ENCODE measurements around the gene TUBB.
"Not testable (repeated sequence)": the region's sequence is repeated elsewhere in the genome, so short reads cannot be mapped to it uniquely, and the experiment has no call there.

Gene TUBB

GRCh38 chr6:30738532-30738931, 18.4 kb downstream of the TUBB start:
- DNase-seq (ENCODE audit: low read depth): no peak

DNA sequence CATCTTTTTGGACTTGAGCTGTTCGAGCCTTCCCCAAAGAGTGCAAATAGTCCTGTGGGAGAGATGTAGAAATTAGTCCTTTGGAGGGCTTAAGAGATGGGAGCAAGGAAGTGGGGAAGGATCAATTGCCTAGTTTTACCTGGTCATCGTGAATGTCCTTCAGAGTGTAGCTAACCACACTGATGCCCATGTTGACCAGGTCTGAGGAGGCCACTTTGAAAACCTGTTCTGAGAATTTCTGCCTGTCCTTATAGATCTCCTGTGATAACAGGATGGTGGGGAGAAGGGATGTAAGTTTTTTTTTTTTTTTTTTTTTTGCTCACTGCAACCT, 20.4 kb downstream of the TUBB start:
- DNase-seq (ENCODE audit: low read depth): no peak

DNA sequence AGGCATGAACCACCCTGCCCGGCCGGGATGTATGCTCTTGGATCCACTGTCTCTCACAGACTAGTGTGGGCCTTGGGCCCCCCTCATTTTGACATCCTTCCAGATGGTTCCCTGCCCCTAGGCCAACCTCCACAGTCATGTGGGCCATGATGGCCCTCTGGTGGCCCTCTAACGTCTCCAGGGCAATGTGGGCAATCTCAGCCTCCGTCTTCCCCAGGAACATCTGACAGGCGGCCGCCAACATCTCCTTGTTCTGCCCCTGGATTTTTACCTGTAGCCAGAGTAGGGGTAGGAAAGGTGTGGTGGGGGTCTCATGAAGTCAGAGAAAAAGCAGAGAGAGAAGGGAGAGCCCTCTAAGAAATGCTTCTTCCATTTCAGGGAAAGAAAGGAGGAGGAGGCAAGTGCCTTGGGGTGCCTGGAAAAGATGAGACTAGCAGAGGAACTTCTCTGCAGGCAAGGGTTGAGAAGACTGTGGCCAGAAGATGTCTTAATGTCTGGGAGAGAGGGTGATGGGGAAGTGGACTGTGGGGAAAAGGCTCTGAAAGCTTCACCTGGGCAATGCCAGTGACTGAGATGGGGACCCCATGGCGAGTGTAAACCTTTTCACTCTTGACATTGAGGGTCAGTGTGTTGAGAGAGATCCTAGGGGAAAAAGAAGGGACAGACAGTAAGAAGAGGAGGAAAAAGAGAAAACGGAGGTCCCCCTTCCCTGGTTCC, 21.1 kb downstream of the TUBB start:
- peak; percentile 34 for DNase-seq (ENCODE audit: low read depth)

- DNase-seq (ENCODE audit: low read depth): peak; percentile 62
These were observed 21.7 kb downstream of the TUBB start for GRCh38 chr6:30741789-30742315.

GRCh38 chr6:30742316-30743098, 22.4 kb downstream of the TUBB start, which contains the start of gene FLOT1:
Gene FLOT1, minus strand, starts transcription at chr6:30742687. Its CDS starts 498 bp downstream, at chr6:30742189.
- peak; percentile 90 for DNase-seq (ENCODE audit: low read depth)

DNA sequence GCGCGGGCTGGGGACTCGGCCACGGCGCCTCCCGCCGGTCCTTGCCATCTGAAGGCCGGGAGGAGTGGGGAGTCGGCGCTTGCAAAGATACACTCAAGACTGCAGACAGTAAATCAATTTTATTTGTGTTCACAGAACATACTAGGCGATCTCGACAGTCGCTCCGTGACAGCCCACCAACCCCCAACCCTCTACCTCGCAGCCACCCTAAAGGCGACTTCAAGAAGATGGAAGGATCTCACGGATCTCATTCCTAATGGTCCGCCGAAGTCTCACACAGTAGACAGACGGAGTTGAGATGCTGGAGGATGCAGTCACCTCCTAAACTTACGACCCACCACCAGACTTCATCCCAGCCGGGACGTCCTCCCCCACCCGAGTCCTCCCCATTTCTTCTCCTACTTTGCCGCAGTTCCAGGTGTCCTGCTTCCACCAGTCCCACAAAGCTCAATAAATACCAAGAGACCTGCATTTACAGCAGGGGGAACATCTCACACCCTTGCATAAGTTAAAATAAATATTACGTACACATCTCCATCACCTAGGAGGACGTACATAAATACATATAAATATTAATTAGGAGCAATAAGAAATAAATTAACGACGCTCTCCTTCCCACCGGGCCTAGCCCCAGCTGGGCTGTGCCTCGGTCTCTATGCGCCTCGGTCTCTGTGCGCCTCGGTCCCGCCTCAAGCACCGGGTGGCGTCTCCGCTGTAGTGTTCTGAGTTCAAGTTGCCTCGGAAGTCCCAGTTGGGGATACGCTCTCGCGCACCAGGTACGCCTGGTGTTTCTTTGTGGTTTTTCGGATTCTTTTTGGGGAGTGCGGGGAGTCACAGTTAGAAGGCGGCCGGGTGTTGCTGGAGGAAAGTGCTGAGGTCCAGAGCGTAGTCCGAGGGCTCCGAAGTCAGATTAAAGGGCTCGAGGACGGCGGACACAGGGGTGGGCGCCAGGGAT, 23.2 kb downstream of the TUBB start:
- DNase-seq (ENCODE audit: low read depth): no peak

DNA sequence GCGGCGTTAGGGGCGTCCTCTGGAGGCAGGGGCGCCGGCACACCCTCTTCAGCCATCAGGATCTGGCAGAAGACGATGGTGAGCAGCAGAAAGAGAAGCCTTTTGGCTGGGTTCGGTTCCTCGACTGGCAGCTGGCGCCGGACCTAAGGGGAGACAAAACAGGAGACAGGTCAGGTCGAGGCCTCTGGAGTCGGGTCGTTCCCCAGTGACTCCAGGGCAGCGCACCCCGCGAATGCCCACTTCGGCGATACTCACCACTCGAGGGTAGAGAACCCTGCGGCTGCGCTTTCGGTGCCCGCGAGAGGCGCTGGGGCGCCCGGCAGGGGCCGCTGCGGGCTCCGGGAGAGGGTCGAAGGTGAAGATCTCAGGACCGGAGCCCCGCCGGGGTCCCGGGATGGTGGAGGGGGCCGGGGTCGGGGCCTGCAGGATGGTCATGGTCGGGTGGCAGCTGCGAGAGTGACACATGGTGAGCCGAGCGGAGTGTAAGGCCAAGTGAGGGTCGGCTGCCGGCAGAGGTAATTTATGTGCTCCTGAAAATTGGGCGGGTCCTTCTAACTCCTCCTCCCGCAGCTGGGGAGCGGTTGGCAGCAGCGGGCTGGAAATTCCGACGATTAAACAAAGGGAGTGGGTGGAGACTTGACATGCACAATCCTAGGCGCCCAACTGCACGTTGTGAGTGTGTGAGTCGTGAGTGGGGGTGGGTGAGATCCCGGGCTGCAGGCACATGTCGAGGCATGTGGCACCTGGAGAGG, 24.1 kb downstream of the TUBB start, which contains the start of gene IER3:
TSS of gene IER3 (minus strand) at position 494 of the 752 bp plus-strand sequence. CDS start at position 465, 29 bp downstream.
- peak; percentile 88 for DNase-seq (ENCODE audit: low read depth)

DNA sequence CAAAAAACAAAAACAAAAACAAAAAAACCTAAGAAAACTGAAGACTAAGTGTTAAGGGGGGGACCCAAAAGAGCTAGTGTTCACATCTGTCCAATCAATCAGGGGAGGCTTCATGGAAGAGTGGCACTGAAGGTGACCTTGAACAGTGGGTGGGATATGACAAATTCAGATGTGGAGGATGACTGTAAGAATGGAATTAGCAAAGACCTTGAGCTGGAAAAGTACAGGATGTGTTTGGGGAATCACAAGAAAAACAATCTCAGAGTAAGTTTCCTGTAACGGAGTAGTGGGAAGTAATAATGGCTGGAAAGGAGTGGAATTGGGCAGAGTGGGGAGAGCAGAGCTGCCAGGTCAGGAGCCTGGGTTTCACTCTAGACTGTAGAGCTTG, 27.1 kb downstream of the TUBB start:
- DNase-seq (ENCODE audit: low read depth): no peak

- no peak for DNase-seq (ENCODE audit: low read depth)
These were observed 28.0 kb downstream of the TUBB start for GRCh38 chr6:30747902-30748769.

DNA sequence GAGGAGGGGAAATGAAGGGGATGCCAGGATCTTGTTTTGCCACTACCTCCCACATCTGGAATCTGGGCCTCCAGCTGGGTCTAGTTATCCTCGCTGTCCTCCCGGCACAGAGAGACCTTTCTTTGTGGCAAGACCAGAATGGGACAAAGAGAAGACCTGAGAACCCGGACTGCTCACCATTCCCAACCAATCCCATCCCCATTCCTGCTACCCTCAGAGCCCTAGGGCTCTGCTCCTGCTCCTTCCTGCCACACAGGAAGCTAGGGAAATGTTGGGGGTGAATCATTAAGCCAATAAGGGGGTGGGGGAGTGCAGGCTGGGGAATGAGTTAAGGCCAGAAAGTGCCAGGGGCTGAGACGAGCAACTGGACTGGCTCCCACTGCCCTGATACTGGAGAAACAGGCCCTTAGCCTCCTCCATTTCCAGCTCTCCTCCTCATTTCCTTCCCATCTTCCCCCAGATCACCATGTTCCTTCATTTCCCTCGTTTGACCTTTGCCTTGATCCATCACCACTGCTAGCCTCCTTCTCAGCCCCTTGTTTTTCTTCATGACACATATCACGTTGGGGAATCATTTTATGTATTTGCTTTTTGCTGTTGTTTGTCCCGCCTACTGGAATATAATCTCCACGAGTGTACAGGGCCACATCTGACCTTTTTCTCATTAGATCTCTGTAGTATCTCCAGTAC, 28.8 kb downstream of the TUBB start:
- no peak for DNase-seq (ENCODE audit: low read depth)

- no peak for DNase-seq (ENCODE audit: low read depth)
These were observed 29.6 kb downstream of the TUBB start for GRCh38 chr6:30749554-30750378.

GRCh38 chr6:30750379-30750668, 30.2 kb downstream of the TUBB start:
- DNase-seq (ENCODE audit: low read depth): no peak

- no peak for DNase-seq (ENCODE audit: low read depth)
These were observed 32.2 kb downstream of the TUBB start for GRCh38 chr6:30752157-30752927.

DNA sequence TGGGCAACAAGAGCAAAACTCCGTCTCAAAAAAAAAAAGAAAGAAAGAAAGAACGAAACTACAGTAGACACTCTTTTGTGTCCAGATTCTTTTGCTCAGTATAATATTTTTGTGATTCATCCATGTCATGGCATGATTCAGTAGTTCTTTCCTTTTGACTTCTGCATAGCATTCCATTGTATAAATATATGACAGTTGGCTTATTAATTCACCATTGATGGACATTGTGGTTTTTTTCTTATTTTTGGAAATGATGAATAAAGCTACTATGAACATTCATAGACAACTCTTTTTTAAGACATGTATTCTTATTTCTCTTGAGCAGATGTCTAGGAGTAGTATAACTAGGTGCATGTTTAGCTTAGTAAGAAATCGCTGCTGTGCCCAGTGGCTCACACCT, 34.5 kb downstream of the TUBB start:
- DNase-seq (ENCODE audit: low read depth): no peak

- DNase-seq (ENCODE audit: low read depth): not testable (repeated sequence)
These were observed 36.4 kb downstream of the TUBB start for GRCh38 chr6:30756405-30757003.

DNA sequence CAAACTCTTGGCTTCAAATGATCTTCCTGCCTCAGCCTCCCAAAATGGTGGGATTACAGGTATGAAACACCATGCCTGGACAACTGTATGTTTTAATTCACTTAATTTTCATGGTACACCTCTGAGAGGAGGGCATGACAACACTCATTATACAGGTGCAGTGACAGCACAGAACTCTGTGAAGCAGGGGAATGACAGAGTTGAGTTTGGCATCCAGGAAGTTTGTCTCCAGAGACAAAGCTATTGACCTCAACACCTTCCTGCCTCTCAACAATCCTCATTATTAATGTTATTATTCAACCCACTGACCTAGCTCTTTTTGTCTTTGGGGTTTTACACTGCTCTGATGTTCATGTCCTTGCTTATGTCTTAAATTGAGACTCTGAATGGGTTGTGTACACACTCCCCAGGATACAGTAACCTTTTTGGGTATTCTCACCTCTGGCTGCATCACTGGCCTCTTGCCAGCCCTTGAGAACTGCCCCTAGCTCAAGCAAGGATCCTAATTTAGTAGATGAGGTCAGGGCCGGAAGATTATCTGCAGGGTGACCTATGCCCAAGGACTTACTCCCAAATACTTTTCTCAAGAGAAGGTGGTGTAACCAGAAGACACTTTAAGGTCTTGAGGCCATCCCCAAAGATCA, 37.2 kb downstream of the TUBB start:
- DNase-seq (ENCODE audit: low read depth): no peak

- no peak for DNase-seq (ENCODE audit: low read depth)
These were observed 39.6 kb downstream of the TUBB start for GRCh38 chr6:30759575-30760239.
